HEK293T (cell line): ENCODE data around the gene NKX1-2.

Experiments used
- CTCF ChIA-PET: fragments of 350-600 bp; formaldehyde crosslinking; extraction: SDS; loops from one replicate; lab custom pipeline; 2021; ENCODE audit warnings: antibody characterized with exemption, inconsistent platforms; lab: Yijun Ruan, JAX
- POLR2A ChIA-PET: fragments of 350-600 bp; formaldehyde crosslinking; extraction: SDS; loops from one replicate; lab custom pipeline; 2020; ENCODE audit warnings: antibody characterized with exemption, inconsistent platforms; lab: Yijun Ruan, JAX
- DNase-seq: peaks from one replicate; pipeline ENCODE4 v3.0.0; 2012; ENCODE audit warnings: mixed read lengths; ENCODE audit errors: extremely low spot score
- ARNT ChIP-seq: fragments of 450-650 bp; IDR thresholded peaks from 2 replicates; pipeline ENCODE4 v1.6.1; 2017; ENCODE audit warnings: mild to moderate bottlenecking
- BHLHE40 ChIP-seq: fragments of 450-650 bp; IDR thresholded peaks from 2 replicates; pipeline ENCODE4 v1.6.1; 2016; ENCODE audit warnings: mild to moderate bottlenecking, moderate library complexity, borderline replicate concordance
- CTBP1 ChIP-seq: fragments of 450-650 bp; IDR thresholded peaks from 2 replicates; pipeline ENCODE4 v1.6.1; 2016; ENCODE audit warnings: borderline replicate concordance
- ELF4 ChIP-seq: fragments of 450-650 bp; IDR thresholded peaks from 2 replicates; pipeline ENCODE4 v1.6.1; 2017; ENCODE audit warnings: antibody characterized with exemption
- FOXA1 ChIP-seq: fragments of 450-650 bp; IDR thresholded peaks from 2 replicates; pipeline ENCODE4 v1.6.1; 2016; ENCODE audit warnings: mild to moderate bottlenecking
- FOXK2 ChIP-seq: fragments of 450-650 bp; IDR thresholded peaks from 2 replicates; pipeline ENCODE4 v1.6.1; 2016; ENCODE audit warnings: mild to moderate bottlenecking
- FOXM1 ChIP-seq: fragments of 450-650 bp; IDR thresholded peaks from 2 replicates; pipeline ENCODE4 v1.6.1; 2017; ENCODE audit warnings: mild to moderate bottlenecking, borderline replicate concordance
- HDGF ChIP-seq: fragments of 450-650 bp; IDR thresholded peaks from 2 replicates; pipeline ENCODE4 v1.6.1; 2017; ENCODE audit warnings: antibody characterized with exemption, borderline replicate concordance
- L3MBTL2 ChIP-seq: fragments of 450-650 bp; conservative IDR thresholded peaks from 2 replicates; pipeline ENCODE4 v1.6.1; 2016; ENCODE audit warnings: mild to moderate bottlenecking
- LEF1 ChIP-seq: fragments of 450-650 bp; IDR thresholded peaks from 2 replicates; pipeline ENCODE4 v1.6.1; 2017; ENCODE audit warnings: mild to moderate bottlenecking, borderline replicate concordance
- NFRKB ChIP-seq: fragments of 450-650 bp; IDR thresholded peaks from 2 replicates; pipeline ENCODE4 v1.6.1; 2016; ENCODE audit warnings: mild to moderate bottlenecking, moderate library complexity
- SP1 ChIP-seq: fragments of 450-650 bp; IDR thresholded peaks from 2 replicates; pipeline ENCODE4 v1.6.1; 2017
- SUZ12 ChIP-seq: fragments of 450-650 bp; IDR thresholded peaks from 2 replicates; pipeline ENCODE4 v1.6.1; 2016; ENCODE audit warnings: mild to moderate bottlenecking
- TARDBP ChIP-seq: fragments of 450-650 bp; IDR thresholded peaks from 2 replicates; pipeline ENCODE4 v1.6.1; 2016
- ZNF384 ChIP-seq: fragments of 450-650 bp; IDR thresholded peaks from 2 replicates; pipeline ENCODE4 v1.6.1; 2016
- TF ChIP-seq, protein P1 (sequence below): fragments of 450-650 bp; IDR thresholded peaks from 2 replicates; pipeline ENCODE4 v1.6.1; 2016

The NKX1-2 gene

GRCh38 chr10:124470544-124471434 lies 21.0 kb upstream of the NKX1-2 start:
- CTCF ChIA-PET: no interaction called here
- POLR2A ChIA-PET: no interaction called here
- TF ChIP-seq HDGF: no peak
- TF ChIP-seq NFRKB: no peak
- no peak for DNase-seq

GRCh38 chr10:124469956-124470484 lies 20.2 kb upstream of the NKX1-2 start:
- POLR2A ChIA-PET: no interaction called here
- no peak for TF ChIP-seq FOXM1
- TF ChIP-seq, protein P1, sequence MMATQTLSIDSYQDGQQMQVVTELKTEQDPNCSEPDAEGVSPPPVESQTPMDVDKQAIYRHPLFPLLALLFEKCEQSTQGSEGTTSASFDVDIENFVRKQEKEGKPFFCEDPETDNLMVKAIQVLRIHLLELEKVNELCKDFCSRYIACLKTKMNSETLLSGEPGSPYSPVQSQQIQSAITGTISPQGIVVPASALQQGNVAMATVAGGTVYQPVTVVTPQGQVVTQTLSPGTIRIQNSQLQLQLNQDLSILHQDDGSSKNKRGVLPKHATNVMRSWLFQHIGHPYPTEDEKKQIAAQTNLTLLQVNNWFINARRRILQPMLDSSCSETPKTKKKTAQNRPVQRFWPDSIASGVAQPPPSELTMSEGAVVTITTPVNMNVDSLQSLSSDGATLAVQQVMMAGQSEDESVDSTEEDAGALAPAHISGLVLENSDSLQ: no peak
- no peak for TF ChIP-seq ELF4
- no peak for TF ChIP-seq HDGF
- TF ChIP-seq SUZ12: no peak
- no peak for TF ChIP-seq TARDBP
- no peak for TF ChIP-seq L3MBTL2
- no peak for TF ChIP-seq CTBP1
- no peak for TF ChIP-seq LEF1
- no peak for TF ChIP-seq NFRKB
- TF ChIP-seq ARNT: no peak
- TF ChIP-seq SP1: no peak
- TF ChIP-seq FOXA1: no peak
- TF ChIP-seq BHLHE40: no peak
- TF ChIP-seq ZNF384: no peak
- no peak for TF ChIP-seq FOXK2
- DNase-seq: no peak
- CTCF ChIA-PET: no interaction called here

GRCh38 chr10:124468624-124469023 lies 18.8 kb upstream of the NKX1-2 start:
- CTCF ChIA-PET: interaction anchor here (0.6 kb wide), 1 partner anchor 973 kb away, joined by 3 read pairs; no protein-coding TSS in a partner anchor

GRCh38 chr10:124467165-124467564 lies 17.3 kb upstream of the NKX1-2 start:
- ChIA-PET CTCF (no interaction called here), POLR2A (no interaction called here)
- DNase-seq: no peak
- TF ChIP-seq NFRKB (no peak), ARNT (no peak), SP1 (no peak), ELF4 (no peak), TARDBP (no peak), ZNF384 (no peak), FOXA1 (no peak), FOXK2 (no peak), CTBP1 (no peak), FOXM1 (no peak), HDGF (no peak), BHLHE40 (no peak)

More at GRCh38 chr10:124468624-124469023, 18.8 kb upstream of the NKX1-2 start:
- TF ChIP-seq ELF4 (no peak), FOXM1 (no peak), HDGF (no peak), L3MBTL2 (no peak), ZNF384 (no peak)
- POLR2A ChIA-PET: no interaction called here
- no peak for DNase-seq

DNA sequence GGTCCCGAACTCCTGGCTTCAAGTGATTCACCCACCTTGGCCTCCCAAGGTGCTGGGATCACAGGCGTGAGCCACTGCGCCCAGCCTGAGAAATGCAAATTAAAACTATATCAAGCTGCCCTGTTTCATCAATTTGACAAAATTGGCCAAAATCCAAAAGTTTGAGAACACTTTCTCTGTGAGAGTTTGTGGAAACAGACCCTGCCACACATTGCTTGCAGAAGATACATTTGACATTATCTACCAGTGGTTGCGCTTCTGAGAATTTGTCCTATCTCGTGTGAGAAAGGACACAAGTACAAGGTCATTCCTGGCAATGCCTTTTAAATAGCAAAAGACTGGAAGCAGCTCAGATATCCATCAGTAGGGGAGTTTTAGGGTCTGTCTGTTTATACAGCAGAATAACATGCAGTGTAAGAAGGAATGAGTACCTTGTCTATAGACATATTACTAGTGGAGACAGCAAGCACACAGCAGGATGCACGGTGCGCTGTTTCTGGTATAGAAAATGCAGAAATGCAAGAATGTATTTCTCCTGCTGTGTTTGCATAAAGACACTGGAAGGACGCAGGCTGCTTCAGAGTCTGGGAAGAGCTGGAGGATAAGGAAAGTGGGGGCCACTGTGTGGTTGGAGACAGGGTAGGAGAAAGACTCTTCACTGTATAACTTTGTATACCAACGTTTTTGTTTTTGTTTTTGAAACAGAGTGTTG lies 16.1 kb upstream of the NKX1-2 start:
- POLR2A ChIA-PET: no interaction called here
- DNase-seq: no peak
- no peak for TF ChIP-seq ARNT
- no peak for TF ChIP-seq SUZ12
- no peak for TF ChIP-seq FOXK2
- TF ChIP-seq TARDBP: no peak
- TF ChIP-seq LEF1: no peak
- TF ChIP-seq NFRKB: no peak
- no peak for TF ChIP-seq BHLHE40
- no peak for TF ChIP-seq L3MBTL2
- no peak for TF ChIP-seq FOXM1
- no peak for TF ChIP-seq ZNF384
- no peak for TF ChIP-seq HDGF
- no peak for TF ChIP-seq FOXA1
- CTCF ChIA-PET: no interaction called here

DNA sequence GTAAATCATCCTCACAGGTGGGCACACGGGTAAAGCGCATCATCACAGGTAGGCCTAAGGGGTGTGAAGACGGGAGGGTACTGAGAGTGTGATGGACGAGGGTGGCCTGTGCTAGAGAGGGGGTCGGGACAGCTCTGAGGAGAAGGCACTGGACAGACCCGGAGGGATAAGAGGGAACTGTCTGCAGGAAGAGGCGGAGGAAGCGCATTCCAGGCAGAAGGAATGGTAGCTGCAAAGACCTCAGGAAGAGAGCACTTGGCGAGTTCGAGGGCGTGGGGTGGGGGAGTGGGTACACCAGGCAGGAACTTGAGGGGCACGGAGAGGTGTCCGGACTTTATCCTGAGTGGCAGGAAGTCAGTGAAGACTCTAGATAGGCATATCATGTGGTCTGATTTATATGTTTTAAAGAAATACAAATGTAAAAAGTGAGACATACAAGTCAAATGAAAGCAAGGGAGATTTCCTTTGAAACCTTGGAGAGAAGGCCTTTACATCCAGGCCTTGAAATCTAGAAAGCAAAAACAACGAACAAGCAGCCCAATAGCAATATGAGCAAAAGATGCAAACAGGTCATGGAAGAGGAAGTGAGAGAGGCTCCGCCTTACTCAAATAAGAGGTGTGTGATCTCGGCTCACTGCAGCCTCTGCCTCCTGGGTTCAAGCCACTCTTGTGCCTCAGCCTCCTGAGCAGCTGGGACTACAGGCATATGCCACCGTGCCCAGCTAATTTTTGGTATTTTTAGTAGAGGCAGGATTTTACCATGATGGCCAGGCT lies 15.4 kb upstream of the NKX1-2 start:
- DNase-seq: no peak
- POLR2A ChIA-PET: no interaction called here
- TF ChIP-seq, protein P1: no peak
- TF ChIP-seq FOXK2 (no peak), ARNT (no peak), FOXA1 (no peak), SUZ12 (no peak), HDGF (no peak), NFRKB (no peak), L3MBTL2 (no peak), FOXM1 (no peak)
- CTCF ChIA-PET: no interaction called here
